Measurements from ENCODE around the gene ZGPAT.

The ZGPAT gene

DNA sequence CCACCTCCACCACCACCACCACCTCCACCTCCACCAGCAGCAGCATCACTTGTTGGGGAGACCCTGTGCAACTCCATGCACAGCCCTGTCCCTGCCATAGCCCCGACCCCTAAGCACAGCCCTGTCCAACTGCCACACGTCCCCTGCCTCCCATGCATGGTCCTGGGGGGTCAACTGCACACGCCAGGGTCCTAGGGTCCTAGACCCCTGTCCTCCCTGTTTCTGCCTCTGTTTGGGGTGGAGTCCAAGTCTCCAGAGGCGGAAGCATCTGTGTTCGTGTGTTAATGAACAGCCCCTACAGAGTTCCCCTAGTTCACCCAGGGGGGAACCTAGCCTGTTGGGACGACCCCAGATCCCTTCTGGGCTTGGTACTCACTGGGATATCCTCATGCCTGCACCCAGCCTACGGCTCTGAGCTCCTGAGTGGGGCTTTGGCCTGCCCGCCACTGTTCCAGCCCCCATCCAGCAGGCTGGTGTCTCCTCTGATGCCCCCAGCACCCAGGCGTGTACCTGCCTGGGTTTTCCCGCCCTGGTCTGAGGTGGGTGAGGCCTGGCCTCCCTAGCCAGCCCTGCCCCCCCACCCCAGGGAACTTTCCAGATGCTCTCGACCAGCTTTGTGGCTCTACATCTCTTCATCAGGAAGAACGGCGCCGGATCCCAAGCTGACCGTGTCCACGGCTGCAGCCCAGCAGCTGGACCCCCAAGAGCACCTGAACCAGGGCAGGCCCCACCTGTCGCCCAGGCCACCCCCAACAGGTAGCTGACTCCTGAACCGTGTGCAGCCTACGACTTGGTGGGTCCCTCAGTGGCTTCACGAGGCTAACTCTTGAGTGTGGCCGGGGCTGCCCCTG, 13.9 kb upstream of the ZGPAT start:
- no peak for DNase-seq

DNA sequence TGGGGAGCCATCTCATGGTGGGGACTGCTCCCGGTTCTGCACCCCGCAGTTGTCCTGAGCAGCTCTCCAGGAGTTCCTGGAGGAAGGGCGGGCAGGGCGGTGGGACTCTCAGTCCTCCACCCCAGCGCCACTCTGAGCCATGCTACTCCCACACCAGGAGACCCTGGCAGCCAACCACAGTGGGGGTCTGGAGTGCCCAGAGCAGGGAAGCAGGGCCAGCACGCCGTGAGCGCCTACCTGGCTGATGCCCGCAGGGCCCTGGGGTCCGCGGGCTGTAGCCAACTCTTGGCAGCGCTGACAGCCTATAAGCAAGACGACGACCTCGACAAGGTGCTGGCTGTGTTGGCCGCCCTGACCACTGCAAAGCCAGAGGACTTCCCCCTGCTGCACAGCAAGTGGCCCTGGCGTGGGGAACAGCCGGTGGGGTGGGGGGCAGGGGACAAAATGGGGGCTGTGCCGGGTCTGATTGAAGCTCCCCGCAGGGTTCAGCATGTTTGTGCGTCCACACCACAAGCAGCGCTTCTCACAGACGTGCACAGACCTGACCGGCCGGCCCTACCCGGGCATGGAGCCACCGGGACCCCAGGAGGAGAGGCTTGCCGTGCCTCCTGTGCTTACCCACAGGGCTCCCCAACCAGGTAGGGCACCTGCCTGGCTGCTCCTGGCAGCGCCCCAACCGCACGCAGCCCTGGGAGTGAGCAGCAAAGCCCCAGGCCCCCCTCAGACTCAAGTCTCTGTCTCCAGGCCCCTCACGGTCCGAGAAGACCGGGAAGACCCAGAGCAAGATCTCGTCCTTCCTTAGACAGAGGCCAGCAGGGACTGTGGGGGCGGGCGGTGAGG, 13.0 kb upstream of the ZGPAT start:
- no peak for DNase-seq

DNA sequence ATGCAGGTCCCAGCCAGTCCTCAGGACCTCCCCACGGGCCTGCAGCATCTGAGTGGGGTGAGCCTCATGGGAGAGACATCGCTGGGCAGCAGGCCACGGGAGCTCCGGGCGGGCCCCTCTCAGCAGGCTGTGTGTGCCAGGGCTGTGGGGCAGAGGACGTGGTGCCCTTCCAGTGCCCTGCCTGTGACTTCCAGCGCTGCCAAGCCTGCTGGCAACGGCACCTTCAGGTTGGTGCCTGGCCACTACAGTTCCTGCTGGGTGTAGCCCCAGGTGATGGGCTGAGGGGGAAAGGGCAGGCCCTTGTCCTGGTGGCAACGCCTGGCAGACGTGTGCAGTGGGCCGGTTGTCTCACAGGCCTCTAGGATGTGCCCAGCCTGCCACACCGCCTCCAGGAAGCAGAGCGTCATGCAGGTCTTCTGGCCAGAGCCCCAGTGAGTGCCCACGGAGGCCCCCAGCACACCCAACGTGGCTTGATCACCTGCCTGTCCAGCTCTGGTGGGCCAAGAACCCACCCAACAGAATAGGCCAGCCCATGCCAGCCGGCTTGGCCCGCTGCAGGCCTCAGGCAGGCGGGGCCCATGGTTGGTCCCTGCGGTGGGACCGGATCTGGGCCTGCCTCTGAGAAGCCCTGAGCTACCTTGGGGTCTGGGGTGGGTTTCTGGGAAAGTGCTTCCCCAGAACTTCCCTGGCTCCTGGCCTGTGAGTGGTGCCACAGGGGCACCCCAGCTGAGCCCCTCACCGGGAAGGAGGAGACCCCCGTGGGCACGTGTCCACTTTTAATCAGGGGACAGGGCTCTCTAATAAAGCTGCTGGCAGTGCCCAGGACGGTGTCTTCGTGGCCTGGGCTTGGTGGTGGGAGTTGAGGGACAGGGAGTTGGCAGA, 12.2 kb upstream of the ZGPAT start:
- no peak for DNase-seq

DNA sequence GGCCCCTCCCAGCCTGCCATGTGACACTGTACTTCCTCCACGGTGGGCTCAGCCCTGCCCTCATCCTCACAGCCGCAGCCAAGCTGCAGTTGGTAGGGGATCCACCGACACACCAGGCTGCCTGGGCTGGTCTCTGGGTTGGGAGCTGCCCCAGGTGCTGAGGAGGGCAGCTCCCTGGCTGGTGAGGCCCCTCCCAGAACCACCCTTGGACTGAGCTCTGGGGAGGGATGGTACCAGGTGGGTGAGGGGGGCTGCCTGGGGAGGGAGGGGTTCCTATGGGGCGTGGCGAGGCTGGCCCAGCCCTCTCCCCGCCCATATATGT, 11.6 kb upstream of the ZGPAT start:
- DNase-seq, result no peak

DNA sequence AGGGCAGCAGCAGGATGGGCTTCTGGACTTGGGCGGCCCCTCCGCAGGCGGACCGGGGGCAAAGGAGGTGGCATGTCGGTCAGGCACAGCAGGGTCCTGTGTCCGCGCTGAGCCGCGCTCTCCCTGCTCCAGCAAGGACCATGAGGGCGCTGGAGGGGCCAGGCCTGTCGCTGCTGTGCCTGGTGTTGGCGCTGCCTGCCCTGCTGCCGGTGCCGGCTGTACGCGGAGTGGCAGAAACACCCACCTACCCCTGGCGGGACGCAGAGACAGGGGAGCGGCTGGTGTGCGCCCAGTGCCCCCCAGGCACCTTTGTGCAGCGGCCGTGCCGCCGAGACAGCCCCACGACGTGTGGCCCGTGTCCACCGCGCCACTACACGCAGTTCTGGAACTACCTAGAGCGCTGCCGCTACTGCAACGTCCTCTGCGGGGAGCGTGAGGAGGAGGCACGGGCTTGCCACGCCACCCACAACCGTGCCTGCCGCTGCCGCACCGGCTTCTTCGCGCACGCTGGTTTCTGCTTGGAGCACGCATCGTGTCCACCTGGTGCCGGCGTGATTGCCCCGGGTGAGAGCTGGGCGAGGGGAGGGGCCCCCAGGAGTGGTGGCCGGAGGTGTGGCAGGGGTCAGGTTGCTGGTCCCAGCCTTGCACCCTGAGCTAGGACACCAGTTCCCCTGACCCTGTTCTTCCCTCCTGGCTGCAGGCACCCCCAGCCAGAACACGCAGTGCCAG, 11.0 kb upstream of the ZGPAT start, which contains the start of gene TNFRSF6B:
TNFRSF6B (plus strand) TSS at position 25 of the 729 bp plus-strand sequence; CDS start at position 141, 116 bp downstream.
- DNase-seq, result no peak

DNA sequence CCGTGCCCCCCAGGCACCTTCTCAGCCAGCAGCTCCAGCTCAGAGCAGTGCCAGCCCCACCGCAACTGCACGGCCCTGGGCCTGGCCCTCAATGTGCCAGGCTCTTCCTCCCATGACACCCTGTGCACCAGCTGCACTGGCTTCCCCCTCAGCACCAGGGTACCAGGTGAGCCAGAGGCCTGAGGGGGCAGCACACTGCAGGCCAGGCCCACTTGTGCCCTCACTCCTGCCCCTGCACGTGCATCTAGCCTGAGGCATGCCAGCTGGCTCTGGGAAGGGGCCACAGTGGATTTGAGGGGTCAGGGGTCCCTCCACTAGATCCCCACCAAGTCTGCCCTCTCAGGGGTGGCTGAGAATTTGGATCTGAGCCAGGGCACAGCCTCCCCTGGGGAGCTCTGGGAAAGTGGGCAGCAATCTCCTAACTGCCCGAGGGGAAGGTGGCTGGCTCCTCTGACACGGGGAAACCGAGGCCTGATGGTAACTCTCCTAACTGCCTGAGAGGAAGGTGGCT, 10.4 kb upstream of the ZGPAT start:
- no peak for DNase-seq

DNA sequence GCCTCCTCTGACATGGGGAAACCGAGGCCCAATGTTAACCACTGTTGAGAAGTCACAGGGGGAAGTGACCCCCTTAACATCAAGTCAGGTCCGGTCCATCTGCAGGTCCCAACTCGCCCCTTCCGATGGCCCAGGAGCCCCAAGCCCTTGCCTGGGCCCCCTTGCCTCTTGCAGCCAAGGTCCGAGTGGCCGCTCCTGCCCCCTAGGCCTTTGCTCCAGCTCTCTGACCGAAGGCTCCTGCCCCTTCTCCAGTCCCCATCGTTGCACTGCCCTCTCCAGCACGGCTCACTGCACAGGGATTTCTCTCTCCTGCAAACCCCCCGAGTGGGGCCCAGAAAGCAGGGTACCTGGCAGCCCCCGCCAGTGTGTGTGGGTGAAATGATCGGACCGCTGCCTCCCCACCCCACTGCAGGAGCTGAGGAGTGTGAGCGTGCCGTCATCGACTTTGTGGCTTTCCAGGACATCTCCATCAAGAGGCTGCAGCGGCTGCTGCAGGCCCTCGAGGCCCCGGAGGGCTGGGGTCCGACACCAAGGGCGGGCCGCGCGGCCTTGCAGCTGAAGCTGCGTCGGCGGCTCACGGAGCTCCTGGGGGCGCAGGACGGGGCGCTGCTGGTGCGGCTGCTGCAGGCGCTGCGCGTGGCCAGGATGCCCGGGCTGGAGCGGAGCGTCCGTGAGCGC, 9.8 kb upstream of the ZGPAT start:
- DNase-seq, result no peak

DNA sequence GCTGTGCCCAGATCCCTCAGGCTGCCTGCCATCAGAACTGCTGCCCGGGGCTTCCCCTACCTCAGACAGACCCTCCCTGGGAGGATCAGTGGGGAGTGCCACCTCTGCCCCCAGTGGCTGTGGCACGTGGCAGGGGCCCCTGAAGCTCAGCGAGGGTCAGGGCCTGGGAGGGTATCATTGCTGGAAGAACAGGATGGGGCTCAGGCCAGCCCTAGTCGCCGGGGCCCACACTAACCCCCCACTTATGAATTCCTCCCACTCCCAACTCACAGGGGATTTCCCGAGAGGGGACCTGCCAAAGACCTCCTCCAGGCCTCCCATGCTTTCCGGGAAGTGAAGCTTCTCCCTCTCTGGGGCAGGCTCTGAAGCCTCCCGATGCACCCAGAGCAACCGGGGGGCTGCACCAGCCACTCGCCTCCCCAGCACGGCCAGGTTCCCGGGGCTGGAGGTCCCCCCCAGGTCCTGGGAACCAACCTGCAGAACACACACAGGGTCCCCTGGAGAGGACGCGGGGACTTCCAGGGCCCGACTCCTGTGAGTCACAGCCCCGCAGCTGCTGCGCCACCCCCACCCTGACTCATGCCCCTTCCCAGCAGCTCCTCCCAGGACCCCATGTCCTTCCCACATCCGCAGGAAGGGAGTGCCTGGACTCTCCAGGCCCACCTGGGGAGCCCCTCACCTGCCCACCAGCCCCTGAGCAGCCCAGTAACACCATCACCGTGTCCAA, 8.9 kb upstream of the ZGPAT start:
- DNase-seq, result no peak

DNA sequence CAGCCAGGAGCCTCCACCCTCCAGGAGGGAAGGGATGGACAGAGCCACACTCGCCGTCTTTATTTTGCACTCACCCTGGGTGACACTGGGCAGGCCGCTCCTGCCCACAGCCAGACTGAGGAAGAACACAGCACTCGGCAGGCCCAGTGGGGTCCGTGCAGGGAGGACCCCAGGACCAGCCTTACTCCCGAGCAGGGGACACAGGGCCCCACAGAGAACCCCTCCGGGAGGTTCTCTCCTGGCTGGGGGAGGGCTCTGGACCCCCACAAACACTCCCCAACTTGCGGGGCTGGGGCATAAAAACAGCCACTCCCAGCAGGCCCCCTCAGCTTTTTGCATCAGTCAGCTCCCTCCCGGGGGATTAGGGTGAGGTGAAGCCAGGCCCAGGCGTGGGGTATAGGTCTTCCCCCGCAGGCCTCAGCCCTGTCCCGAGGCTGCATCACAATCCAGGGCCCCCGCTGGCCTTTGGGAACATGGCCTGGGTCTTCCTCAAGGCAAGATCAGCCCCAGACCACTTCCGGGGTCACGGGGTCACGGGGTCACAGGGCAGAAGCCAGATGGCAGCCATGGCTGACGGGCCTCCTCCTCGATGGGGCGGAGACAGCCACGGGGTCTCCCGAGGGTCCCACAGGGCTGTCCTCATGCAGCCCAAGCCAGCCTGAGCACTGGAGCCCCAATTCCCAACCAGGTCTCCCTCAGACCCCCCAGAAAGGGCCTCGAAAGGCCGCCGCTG, 8.2 kb upstream of the ZGPAT start:
- DNase-seq, result no peak

DNA sequence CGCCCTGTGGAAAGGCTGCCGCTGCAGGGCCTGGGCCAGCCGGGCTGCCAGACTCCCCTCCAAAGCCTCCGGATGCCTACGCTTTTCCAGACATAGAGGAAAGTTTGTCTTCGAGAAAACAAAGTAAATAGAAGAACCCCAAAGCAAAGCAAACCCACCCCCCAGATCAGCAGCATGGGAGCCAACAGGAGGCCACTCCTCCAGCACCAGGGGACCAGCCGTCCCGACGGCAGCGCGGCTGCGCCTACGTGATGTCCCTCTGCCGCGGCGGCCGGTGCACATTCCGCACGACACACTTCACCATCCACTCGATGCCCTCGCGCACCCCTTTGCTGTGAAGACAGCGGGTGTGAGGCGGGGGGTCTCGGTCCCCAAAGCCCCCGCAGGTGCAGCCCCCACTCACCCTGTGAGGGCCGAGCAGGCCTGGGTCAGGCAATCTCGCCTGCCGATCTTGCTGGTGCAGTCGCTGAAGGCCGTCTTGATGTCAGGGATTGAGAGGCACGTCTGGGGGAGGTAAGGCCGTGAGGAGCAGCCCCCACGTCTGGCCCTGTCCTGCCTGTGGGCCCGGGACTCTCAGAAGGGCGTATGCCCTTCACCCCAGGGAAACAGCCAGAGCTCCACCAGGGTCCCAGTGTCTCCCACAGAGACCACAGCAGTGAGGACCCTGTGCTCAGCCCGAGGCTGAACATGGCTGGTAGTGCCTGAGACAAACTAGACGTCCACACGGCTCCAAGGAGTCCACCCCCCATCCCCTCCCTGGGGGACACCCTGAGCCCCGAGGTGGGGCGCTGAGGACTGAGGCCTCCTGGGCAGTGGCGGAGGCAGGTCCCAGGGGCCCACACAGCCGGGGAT, 7.4 kb upstream of the ZGPAT start:
- DNase-seq, result no peak

DNA sequence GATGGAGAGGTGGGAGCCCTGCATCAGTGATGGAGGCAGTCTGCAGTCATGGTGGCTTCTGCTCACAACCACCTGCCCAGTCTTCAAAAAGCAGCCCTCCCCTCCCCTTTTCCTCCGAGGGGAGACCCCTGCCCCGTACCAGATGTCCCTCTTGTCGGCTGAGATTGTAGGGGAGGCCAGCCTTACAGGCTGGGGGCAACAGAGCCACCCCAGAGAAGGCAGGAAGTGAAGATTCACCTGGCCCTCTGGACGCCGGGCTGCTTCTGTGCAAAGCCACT, 6.8 kb upstream of the ZGPAT start:
- no peak for DNase-seq

DNA sequence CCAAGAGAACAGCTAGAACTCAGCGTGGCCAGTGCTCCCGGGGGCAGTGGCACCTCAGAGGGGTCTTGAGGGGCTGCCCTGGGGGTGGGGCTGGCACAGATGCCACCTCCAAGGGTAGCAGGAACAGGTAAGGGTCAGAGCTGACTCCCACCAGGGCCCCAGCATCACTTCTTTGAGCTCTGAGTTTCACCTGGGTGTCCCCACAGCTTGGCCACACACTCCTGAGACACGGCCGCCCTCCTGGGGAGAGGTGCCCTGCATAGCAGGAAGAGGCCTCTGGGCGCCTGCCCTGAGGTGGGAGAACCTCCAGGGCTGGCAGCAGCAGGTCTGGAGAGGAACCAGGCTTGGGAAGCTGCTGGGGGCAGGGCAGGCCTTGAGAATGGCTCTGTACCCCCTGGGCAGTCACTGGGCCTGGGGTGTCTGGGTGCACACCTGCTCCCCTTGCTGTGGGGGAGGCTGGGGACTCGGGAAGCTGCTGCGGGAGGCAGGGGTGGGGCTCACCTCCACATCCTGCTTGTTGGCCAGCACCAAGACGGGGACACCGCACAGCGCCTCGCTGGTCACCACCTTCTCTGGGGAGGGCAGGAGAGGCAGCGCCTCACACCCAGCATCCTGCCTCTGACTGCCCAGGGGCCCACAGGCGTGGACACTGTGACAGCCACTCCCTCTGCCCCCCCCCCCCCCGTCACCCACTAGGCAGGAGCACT, 6.4 kb upstream of the ZGPAT start:
- DNase-seq, result no peak

DNA sequence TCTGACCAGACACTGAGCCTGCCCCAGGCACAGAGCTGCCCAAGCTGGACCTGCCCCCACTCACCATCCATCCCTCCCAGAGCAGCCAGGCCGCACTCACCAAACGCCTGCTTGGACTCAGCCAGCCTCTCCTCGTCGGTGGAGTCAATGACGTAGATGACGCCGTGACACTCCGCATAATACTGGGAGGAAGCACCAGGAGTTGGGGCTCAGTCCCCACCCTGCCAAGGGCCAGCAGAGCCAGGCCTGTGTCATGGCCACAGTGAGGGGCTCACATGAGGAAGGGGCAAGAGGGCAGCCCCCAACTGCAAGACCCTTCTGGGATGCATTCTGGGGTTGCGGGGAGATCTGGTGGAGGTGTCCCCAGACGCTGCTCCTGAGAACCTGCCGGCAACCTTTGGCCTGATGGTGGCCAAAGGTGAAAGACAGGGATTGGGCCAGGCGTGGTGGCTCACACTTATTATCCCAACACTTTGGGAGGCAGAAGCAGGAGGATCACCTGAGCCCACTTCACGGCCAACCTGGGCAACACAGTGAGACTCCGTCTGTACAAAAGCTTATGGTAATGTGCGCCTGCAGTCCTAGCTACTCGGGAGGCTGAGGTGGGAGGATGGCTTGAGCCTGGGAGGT, 5.7 kb upstream of the ZGPAT start:
- no peak for DNase-seq

DNA sequence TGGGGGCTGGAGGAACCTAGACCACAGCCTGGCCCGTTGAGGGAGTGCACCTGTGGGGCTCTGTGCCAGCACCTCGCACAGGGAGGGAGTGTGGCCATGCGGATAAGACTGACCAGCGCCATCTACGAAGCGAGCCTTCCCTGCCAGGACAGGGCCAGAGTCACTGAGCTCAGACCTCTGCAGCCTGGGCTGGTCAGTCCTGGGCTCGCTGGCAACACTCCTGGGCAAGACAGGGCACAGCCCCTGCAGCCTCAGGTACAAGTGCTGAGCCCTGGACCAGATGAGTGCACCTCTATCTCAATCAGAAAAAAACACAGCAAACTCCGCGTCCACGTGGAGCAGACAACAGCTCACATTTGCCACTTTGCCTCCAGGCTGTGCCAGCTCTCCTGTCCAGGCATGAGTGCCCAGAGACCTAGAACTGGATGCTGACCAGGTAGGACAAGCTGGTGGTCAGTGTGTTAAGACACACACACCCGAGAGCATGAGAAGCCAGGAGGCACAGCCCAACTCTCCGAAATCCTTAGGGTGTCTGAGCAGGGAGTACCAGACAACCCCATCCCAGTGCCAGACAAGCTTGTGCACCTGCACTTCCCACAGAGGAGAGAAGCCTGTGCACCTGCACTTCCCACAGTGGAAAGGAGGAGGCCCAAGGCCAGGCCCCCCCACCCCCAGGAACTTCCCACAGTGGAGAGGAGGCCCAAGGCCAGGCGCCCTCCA, 4.9 kb upstream of the ZGPAT start:
- DNase-seq, result no peak

DNA sequence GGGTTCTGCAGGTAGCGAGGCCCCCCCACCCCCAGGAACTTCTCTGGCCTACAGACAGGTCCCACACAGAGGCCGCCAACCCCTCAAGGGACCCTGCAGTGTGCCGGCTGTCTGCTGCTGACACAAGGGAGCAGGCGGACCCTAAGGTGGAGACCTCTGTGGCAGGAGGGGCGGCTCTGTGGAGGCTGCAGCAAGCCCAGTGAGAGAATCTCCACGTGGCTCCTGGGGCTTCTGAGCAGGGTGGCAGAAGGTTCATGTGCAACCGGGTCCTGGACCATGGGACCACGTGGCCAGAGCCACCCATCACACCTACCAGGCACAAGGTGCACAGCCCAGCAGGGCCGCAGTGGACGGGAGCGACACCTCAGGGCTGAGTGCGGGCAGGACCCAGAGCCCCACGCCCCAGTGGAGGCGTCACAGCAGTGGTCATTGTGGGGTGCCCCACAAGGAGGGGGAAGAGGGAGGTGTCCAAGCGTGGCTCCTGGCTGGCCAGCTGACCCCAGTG, 4.3 kb upstream of the ZGPAT start:
- no peak for DNase-seq

DNA sequence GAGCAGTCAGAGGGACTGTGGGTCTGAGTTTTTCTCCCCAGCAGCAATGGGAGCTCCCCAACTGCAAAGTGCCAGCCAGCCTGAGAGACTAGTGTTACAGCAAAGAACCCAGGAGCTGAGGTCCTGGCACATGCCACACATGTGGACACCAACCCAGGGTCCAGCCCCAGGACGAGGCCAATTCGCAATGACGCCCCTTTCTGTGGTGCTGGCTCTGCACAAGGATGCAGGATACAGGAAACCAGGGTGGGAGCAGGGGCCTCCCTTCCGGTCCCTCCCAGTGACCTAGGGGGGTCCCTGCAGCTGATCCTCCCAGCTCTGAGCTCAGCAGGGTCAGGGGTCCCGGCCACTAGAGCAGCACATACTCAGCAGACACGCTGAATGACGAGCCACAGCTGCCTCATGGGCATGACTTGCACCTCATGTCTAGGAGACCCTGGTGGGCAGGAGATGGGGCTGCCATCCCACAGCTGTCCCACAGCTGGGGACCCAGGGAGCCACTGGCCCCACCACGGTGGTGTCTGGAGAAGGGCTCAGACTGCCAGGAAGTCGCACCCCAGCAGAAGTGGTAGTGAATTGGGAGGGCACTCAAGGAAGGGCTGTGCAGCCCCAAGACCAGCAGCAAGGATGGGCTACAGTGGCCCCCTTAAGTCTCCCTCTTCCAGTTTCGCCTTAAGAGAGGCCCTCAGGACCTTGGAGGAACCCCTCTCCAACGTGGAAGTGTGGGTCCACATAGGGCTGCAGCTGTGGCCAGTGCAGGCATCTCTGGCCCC, 3.7 kb upstream of the ZGPAT start:
- DNase-seq, result no peak

DNA sequence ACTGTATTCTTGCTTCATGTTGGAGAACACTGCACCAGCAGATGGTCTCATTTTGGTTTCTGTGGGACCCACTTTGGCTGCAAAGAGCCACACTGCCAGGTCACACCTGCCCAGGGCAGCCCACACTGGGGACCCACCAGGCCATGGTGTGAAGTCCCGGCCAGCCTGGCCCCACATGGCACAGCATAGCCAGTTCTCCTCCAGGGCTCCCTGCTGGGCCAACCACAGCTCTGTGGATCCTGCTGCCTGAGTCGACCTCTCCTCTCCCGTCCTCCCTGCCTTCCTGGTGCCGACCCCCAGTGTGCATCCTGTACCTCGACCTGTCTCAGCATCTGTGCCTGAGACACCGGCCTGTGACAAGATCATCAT, 3.1 kb upstream of the ZGPAT start:
- DNase-seq, result no peak

Measured in SHP77 treated with DMSO at 0.1 percent for 48 hours (cell line).